NCI-H2227 (cell line): Measurements from ENCODE around the gene SUGT1.

Source experiments
- DNase-seq: peaks from one replicate; lab custom pipeline; 2025; ENCODE audit not compliant: unreplicated experiment; lab: John Stamatoyannopoulos, UW

The SUGT1 gene

GRCh38 chr13:52736891-52737290 is 84.3 kb downstream of the SUGT1 start:
- no peak for DNase-seq

DNA sequence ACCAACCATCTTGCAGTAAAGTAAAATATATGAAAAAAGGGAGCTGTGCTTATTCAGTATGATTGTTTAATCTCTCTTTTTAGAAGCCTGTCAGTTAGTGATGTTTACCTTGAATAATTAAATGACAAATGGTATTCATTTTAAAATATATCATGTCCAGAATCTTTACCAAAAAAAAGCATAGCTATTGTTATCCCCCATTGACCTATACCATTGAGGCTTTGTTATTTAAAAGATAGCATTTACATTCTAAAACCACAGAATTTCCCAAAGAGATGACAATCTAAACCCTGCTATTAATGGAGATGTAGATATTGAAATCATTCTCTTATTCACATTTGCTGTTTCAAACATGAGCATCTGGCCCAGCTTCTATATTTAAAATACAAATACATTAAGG is 84.8 kb downstream of the SUGT1 start:
- DNase-seq: no peak

- DNase-seq: no peak
These were observed 85.3 kb downstream of the SUGT1 start for GRCh38 chr13:52737965-52738364.

DNA sequence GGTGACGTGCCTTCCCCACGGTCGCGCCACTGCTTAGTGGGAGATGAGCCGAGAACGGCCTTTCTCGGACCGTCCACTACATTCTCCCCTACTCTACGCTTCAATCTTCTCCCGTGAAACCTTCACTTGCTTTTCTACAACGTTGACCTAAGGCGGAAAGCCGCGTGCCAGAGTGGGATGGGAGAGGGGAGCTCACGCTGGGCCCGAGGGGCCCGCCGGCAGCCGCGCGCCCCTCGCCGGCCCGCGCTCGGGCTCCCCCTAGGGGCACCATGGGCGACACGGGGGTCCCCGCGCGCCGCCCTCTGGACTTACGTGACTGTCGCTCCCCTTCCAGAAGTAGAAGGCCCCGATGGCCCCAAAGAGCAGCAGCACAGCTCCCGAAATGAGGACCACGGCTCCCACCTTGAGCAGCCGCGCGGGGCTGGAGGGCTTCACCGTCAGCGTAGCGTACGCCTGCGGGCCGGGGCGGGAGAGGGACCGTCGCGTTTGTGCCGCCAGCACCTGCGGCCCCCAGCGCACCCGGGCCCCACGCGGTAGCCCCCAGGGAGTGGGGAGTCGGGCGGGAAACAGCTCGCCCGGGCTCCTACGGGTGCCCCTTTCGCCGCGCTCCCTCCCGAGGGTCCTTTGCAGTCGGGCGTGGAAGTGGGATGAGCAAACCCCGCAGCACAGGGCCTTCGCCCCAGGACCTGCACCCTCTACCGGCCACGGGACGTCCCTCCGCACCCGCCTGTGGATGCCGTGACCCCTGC is 86.3 kb downstream of the SUGT1 start:
- no peak for DNase-seq

DNA sequence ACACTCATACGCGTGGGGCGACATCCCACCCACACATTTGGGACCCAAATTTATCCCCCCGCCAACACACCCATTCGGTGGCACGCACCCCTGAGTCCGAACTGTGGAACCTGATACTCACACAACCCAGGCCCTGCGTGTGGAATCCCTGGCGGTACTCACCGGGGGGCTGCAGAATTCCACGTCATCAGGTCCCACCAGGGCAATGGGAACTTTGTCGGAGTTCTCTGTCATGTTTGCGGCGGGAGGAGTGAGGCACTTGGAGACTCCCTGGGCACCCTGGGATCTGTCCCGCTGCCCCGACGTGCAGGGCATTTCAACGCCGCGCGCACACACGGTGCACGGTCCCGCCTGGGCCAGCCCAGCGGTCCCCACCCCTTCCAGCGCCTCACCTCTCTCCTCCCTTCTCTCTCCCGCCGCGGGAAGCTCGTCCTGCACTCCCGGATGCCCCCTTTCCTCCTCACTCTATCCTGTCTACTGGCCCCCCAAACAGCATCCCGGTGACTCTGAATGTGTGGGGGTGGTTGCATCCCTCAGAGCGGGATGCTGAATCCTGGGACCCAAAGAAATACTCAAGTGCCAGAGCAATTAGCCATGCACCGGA is 86.9 kb downstream of the SUGT1 start, which contains the start of gene CNMD:
Gene CNMD (minus strand): TSS at position 353 of the 604 bp plus-strand sequence. CDS start 119 bp downstream, at position 234.
- no peak for DNase-seq

DNA sequence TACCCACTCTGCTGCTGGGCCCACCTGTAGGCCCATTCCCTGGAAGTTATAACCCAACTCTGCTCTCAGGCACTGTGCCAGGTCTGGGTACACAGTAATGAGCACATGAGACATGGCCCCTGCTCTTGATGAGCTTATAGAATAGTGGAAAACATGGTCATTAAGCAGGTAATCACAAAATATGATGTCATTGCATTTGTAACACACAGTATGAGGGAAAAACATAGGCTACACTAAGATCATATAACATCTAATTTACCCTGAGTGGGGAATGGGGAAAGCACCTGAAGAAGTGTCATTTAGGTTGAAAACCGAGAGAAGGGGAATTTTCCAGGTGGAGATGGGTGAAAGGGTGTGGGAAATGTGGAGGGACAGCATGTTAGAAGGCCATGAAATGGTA is 90.9 kb downstream of the SUGT1 start:
- DNase-seq: no peak

GRCh38 chr13:52743988-52744387 is 91.4 kb downstream of the SUGT1 start:
- no peak for DNase-seq

- no peak for DNase-seq
These were observed 92.3 kb downstream of the SUGT1 start for GRCh38 chr13:52744842-52745375.

- no peak for DNase-seq
These were observed 93.5 kb downstream of the SUGT1 start for GRCh38 chr13:52746141-52746540.

GRCh38 chr13:52749419-52749818 is 96.8 kb downstream of the SUGT1 start:
- DNase-seq: no peak
